ENCODE measurements around the gene DDIT4.

- TF ChIP-seq CTCF (IDR thresholded peaks at IDR 0.05) (no peak), POLR2AphosphoS5 (IDR thresholded peaks at IDR 0.05) (no peak), POLR2A (IDR thresholded peaks at IDR 0.05) (no peak)
These were observed 25.1 kb downstream of the DDIT4 start for GRCh38 chr10:72298592-72299519.
